ENCODE data around the gene PDE5A. TPM values are rescaled to one million over a fixed set of nuclear protein-coding genes. Genes with fewer than 3 reads are reported as not detected.

The PDE5A gene
- total and polyA plus RNA-seq, 4 donors: 3.8 to 121 (median 16.9) TPM

- DNase-seq: no peak
- WGBS, 2 donors: 97 to 98% methylated on average over 1 of the region's 1 CpG
- no peaks in the 10 kb centered on the region for H3K9me3 ChIP-seq (ENCODE audit: control insufficient read depth in 4 of 4, insufficient read depth in 3 of 4, low read length in 3 of 4)
- H3K4me3 ChIP-seq: no peak overlapping the region
- H3K4me1 ChIP-seq (ENCODE audit: control insufficient read depth in 5 of 5, insufficient read depth in 5 of 5, low read length in 5 of 5): no peaks in the 10 kb centered on the region
- no peak for ATAC-seq (ENCODE audit: insufficient read depth, low FRiP score)
- no peak overlapping the region for H3K27ac ChIP-seq (ENCODE audit: low read depth in 1 of 2, low read length in 1 of 2)
- H3K9ac ChIP-seq (ENCODE audit: insufficient read depth in 1 of 2, low read length in 2 of 2): no peak overlapping the region
- H3K36me3 ChIP-seq (ENCODE audit: control insufficient read depth in 4 of 4, insufficient read depth in 4 of 4, low read length in 4 of 4): peaks cover 6 to 12% (median 11%) of the 10 kb centered on the region in 4 donors
- no peaks in the 10 kb centered on the region for H3K27me3 ChIP-seq (ENCODE audit: control insufficient read depth in 3 of 3, insufficient read depth in 3 of 3, low read length in 2 of 3)
- TF ChIP-seq CTCF (IDR thresholded peaks at IDR 0.05; ENCODE audit: control extremely low read depth, extremely low read depth): no peak
Observed at GRCh38 chr4:119480331-119480730, 148.3 kb downstream of the PDE5A start.

- H3K36me3 ChIP-seq (ENCODE audit: control insufficient read depth in 4 of 4, insufficient read depth in 4 of 4, low read length in 4 of 4): peaks cover 6 to 15% (median 12%) of the 10 kb centered on the region in 4 donors
- H3K27me3 ChIP-seq (ENCODE audit: control insufficient read depth in 3 of 3, insufficient read depth in 3 of 3, low read length in 2 of 3): no peaks in the 10 kb centered on the region
- H3K4me3 ChIP-seq: no peak overlapping the region
- no peak overlapping the region for H3K9ac ChIP-seq (ENCODE audit: insufficient read depth in 1 of 2, low read length in 2 of 2)
- no peak overlapping the region for H3K27ac ChIP-seq (ENCODE audit: low read depth in 1 of 2, low read length in 1 of 2)
- H3K9me3 ChIP-seq (ENCODE audit: control insufficient read depth in 4 of 4, insufficient read depth in 3 of 4, low read length in 3 of 4): no peaks in the 10 kb centered on the region
- no peak for TF ChIP-seq CTCF (IDR thresholded peaks at IDR 0.05; ENCODE audit: control extremely low read depth, extremely low read depth)
- H3K4me1 ChIP-seq (ENCODE audit: control insufficient read depth in 5 of 5, insufficient read depth in 5 of 5, low read length in 5 of 5): no peaks in the 10 kb centered on the region
- DNase-seq (no peak), ATAC-seq (ENCODE audit: insufficient read depth, low FRiP score) (no peak)
Observed at GRCh38 chr4:119479835-119480234, 148.8 kb downstream of the PDE5A start.

- no peak overlapping the region for H3K9ac ChIP-seq (ENCODE audit: insufficient read depth in 1 of 2, low read length in 2 of 2)
- H3K9me3 ChIP-seq (ENCODE audit: control insufficient read depth in 4 of 4, insufficient read depth in 3 of 4, low read length in 3 of 4): no peaks in the 10 kb centered on the region
- DNase-seq: no peak
- no peaks in the 10 kb centered on the region for H3K27me3 ChIP-seq (ENCODE audit: control insufficient read depth in 3 of 3, insufficient read depth in 3 of 3, low read length in 2 of 3)
- no peak overlapping the region for H3K27ac ChIP-seq (ENCODE audit: low read depth in 1 of 2, low read length in 1 of 2)
- no peak overlapping the region for H3K4me3 ChIP-seq
- no peaks in the 10 kb centered on the region for H3K4me1 ChIP-seq (ENCODE audit: control insufficient read depth in 5 of 5, insufficient read depth in 5 of 5, low read length in 5 of 5)
- H3K36me3 ChIP-seq (ENCODE audit: control insufficient read depth in 4 of 4, insufficient read depth in 4 of 4, low read length in 4 of 4): peaks cover 6 to 15% (median 12%) of the 10 kb centered on the region in 4 donors
- 98 to 99% methylated on average over 2 of the region's 2 CpGs for WGBS, 2 donors
- no peak for ATAC-seq (ENCODE audit: insufficient read depth, low FRiP score)
- TF ChIP-seq CTCF (IDR thresholded peaks at IDR 0.05; ENCODE audit: control extremely low read depth, extremely low read depth): no peak
Observed at GRCh38 chr4:119479180-119479808, 149.3 kb downstream of the PDE5A start.

All from lung (tissue), 12 donors.